IMR-90 (cell line): ENCODE results near the gene PRSS33. TPM values are rescaled to one million over a fixed set of nuclear protein-coding genes. Genes with fewer than 3 reads are reported as not detected.

Experiments
- ATAC-seq: fragments of 200-7000 bp; cut with Tn5 transposase; 2 replicates; pipeline ENCODE4 v1.9.1; 2020; ENCODE audit warnings: low read depth, mild to moderate bottlenecking, moderate library complexity
- BruUV-seq: library from RNA; stranded (reverse); fragments of 400-500 nt; replicated peaks from 2 replicates; lab custom pipeline; 2021; lab: Mats Ljungman, UMichigan
- CTCF ChIA-PET: fragments of 300-600 bp; formaldehyde crosslinking; extraction: SDS; loops from one replicate; lab custom pipeline; 2021; ENCODE audit warnings: antibody characterized with exemption; lab: Yijun Ruan, JAX
- POLR2A ChIA-PET: fragments of 300-600 bp; sonication (Branson Sonifier 250); formaldehyde crosslinking; loops from one replicate; lab custom pipeline; 2022; ENCODE audit warnings: antibody characterized with exemption; ENCODE audit not compliant: unreplicated experiment; lab: Charles Lee
- DNase-seq: peaks from one replicate; pipeline ENCODE4 v3.0.0; 2013
- H2AFZ ChIP-seq: replicated peaks from 2 replicates; pipeline ENCODE3; 2013; ENCODE audit warnings: low read length, mild to moderate bottlenecking; ENCODE audit not compliant: poor library complexity
- H2AK5ac ChIP-seq: 2 replicates; pipeline ENCODE4 v1.6.1; 2013; ENCODE audit warnings: low read depth, low read length, inconsistent platforms
- H2AK9ac ChIP-seq: replicated peaks from 2 replicates; pipeline ENCODE3; 2013; ENCODE audit warnings: mild to moderate bottlenecking, low read depth, low read length, moderate library complexity; ENCODE audit not compliant: poor library complexity
- H2BK120ac ChIP-seq: 2 replicates; pipeline ENCODE4 v1.6.1; 2013; ENCODE audit warnings: low read depth, low read length, inconsistent platforms
- H2BK15ac ChIP-seq: 3 replicates; pipeline ENCODE4 v1.6.1; 2013; ENCODE audit warnings: low read depth, low read length, inconsistent platforms
- H2BK20ac ChIP-seq: 2 replicates; pipeline ENCODE4 v1.6.1; 2013; ENCODE audit warnings: low read depth, mild to moderate bottlenecking, inconsistent platforms, low read length, moderate library complexity
- H2BK5ac ChIP-seq: 2 replicates; pipeline ENCODE4 v1.6.1; 2013; ENCODE audit warnings: mild to moderate bottlenecking, low read depth, low read length, inconsistent platforms; ENCODE audit not compliant: poor library complexity, severe bottlenecking
- H3K14ac ChIP-seq: replicated peaks from 2 replicates; pipeline ENCODE4 v1.6.1; 2013; ENCODE audit warnings: low read depth, low read length, inconsistent platforms
- H3K18ac ChIP-seq: 2 replicates; pipeline ENCODE4 v1.6.1; 2013; ENCODE audit warnings: low read depth, low read length, control low read depth
- H3K23ac ChIP-seq: 2 replicates; pipeline ENCODE4 v1.6.1; 2013; ENCODE audit warnings: low read depth, low read length, inconsistent platforms
- H3K27ac ChIP-seq: 2 replicates; pipeline ENCODE4 v1.5.1; 2013; ENCODE audit warnings: mild to moderate bottlenecking, control low read depth, low read length; ENCODE audit not compliant: insufficient read depth
- H3K27me3 ChIP-seq: 2 replicates; pipeline ENCODE4 v1.6.1; 2013; ENCODE audit warnings: low read length; ENCODE audit not compliant: control insufficient read depth, insufficient read depth
- H3K36me3 ChIP-seq: 2 replicates; pipeline ENCODE4 v1.6.1; 2013; ENCODE audit warnings: low read length, mixed read lengths; ENCODE audit not compliant: control insufficient read depth, insufficient read depth
- H3K4ac ChIP-seq: 2 replicates; pipeline ENCODE4 v1.6.1; 2013; ENCODE audit warnings: low read depth, low read length, inconsistent platforms
- H3K4me1 ChIP-seq: 2 replicates; pipeline ENCODE4 v1.6.1; 2013; ENCODE audit warnings: low read length, mixed read lengths; ENCODE audit not compliant: control insufficient read depth, insufficient read depth
- H3K4me2 ChIP-seq: 2 replicates; pipeline ENCODE4 v1.6.1; 2013; ENCODE audit warnings: low read depth, mild to moderate bottlenecking, control low read depth, low read length, moderate library complexity
- H3K4me3 ChIP-seq: 2 replicates; pipeline ENCODE4 v1.5.1; 2013; ENCODE audit warnings: low read depth, mild to moderate bottlenecking, control low read depth, low read length, moderate library complexity; ENCODE audit not compliant: insufficient read depth
- H3K56ac ChIP-seq: 2 replicates; pipeline ENCODE4 v1.6.1; 2013; ENCODE audit warnings: low read length, inconsistent platforms; ENCODE audit not compliant: insufficient read depth; ENCODE audit errors: extremely low read depth
- H3K79me1 ChIP-seq, 2 experiments: 2 replicates each; pipeline ENCODE4 v1.6.1; 2013; ENCODE audit warnings: low read length in 2 of 2, inconsistent platforms in 1 of 2, low read depth in 1 of 2
- H3K9ac ChIP-seq: 2 replicates; pipeline ENCODE4 v1.6.1; 2013; ENCODE audit warnings: low read depth, low read length, control low read depth
- H3K9me1 ChIP-seq: 2 replicates; pipeline ENCODE4 v1.6.1; 2013; ENCODE audit warnings: low read length, inconsistent platforms; ENCODE audit not compliant: insufficient read depth
- H3K9me3 ChIP-seq: 2 replicates; pipeline ENCODE4 v1.6.1; 2013; ENCODE audit warnings: low read length; ENCODE audit not compliant: control insufficient read depth, insufficient read depth
- H4K20me1 ChIP-seq: 2 replicates; pipeline ENCODE4 v1.6.1; 2013; ENCODE audit warnings: low read length, inconsistent platforms; ENCODE audit not compliant: insufficient read depth
- H4K5ac ChIP-seq: 2 replicates; pipeline ENCODE4 v1.6.1; 2013; ENCODE audit warnings: mild to moderate bottlenecking, low read depth, low read length, control low read depth
- H4K8ac ChIP-seq, 2 experiments: 2 replicates each; pipeline ENCODE4 v1.6.1; 2013; ENCODE audit warnings: low read depth in 2 of 2, low read length in 2 of 2, control low read depth in 1 of 2, inconsistent platforms in 1 of 2
- H4K91ac ChIP-seq: 2 replicates; pipeline ENCODE4 v1.6.1; 2013; ENCODE audit warnings: low read depth, low read length, inconsistent platforms; ENCODE audit not compliant: insufficient read depth
- CEBPB ChIP-seq: IDR thresholded peaks from 2 replicates; pipeline ENCODE4 v1.6.1; 2012; ENCODE audit warnings: low read depth, low read length, improper control_type of control experiment
- CHD1 ChIP-seq: IDR thresholded peaks from 2 replicates; pipeline ENCODE4 v1.6.1; 2012; ENCODE audit warnings: low read depth, low read length, improper control_type of control experiment
- ELK1 ChIP-seq: fragments of 150-350 bp; IDR thresholded peaks from 2 replicates; pipeline ENCODE4 v1.6.1; 2016; ENCODE audit warnings: low read depth, mild to moderate bottlenecking, low read length, moderate library complexity, borderline replicate concordance
- FOS ChIP-seq: fragments of 150-350 bp; IDR thresholded peaks from 2 replicates; pipeline ENCODE4 v1.6.1; 2016; ENCODE audit warnings: low read depth, low read length
- MAFK ChIP-seq: IDR thresholded peaks from 2 replicates; pipeline ENCODE4 v1.6.1; 2012; ENCODE audit warnings: low read depth, low read length, improper control_type of control experiment
- MAZ ChIP-seq: IDR thresholded peaks from 2 replicates; pipeline ENCODE4 v1.6.1; 2012; ENCODE audit warnings: low read depth, mild to moderate bottlenecking, low read length, improper control_type of control experiment, moderate library complexity, borderline replicate concordance
- POLR2A ChIP-seq: IDR thresholded peaks from 2 replicates; pipeline ENCODE4 v1.6.1; 2012; ENCODE audit warnings: mild to moderate bottlenecking, low read depth, low read length
- RAD21 ChIP-seq: IDR thresholded peaks from 2 replicates; pipeline ENCODE4 v1.6.1; 2012; ENCODE audit warnings: low read length, improper control_type of control experiment
- RFX5 ChIP-seq: IDR thresholded peaks from 2 replicates; pipeline ENCODE4 v1.8.0; 2012; ENCODE audit warnings: low read depth, mild to moderate bottlenecking, low read length, moderate library complexity
- USF2 ChIP-seq: fragments of 150-350 bp; IDR thresholded peaks from 2 replicates; pipeline ENCODE4 v1.6.1; 2017; ENCODE audit warnings: mild to moderate bottlenecking, antibody characterized with exemption, low read length, low read depth
- WGBS, 2 experiments: methylation state at CpG; one replicate each; pipeline versions ENCODE4 v1.1.5 to v1.1.7; 2013; ENCODE audit warnings: missing lambda C conversion rate in 2 of 2; ENCODE audit not compliant: insufficient read length in 1 of 2; ENCODE audit errors: extremely low coverage in 2 of 2; 5-methylcytosine and 5-hydroxymethylcytosine counted together
- dilution Hi-C: fragments of 300-500 bp; cut with HindIII; formaldehyde crosslinking; loops from one replicate; pipeline ENCODE4 v1.14.3; 2018; ENCODE audit warnings: low sequenced_read_pairs; ENCODE audit not compliant: unreplicated experiment
- in situ Hi-C: fragments of 300-500 bp; cut with MboI; formaldehyde crosslinking; loops from 3 replicates; pipeline ENCODE4 v1.14.3; 2019; ENCODE audit warnings: low sequenced_read_pairs, inconsistent platforms, mixed read lengths
- intact Hi-C: fragments of 100-400 bp; cut with micrococcal nuclease; formaldehyde crosslinking; loops from 2 replicates; pipeline ENCODE4 v1.10.0; 2022
- polyA plus RNA-seq, 3 experiments: library from polyadenylated mRNA; depleted of rRNA; stranded (reverse); fragments of >200 nt; gene quantifications; 2 replicates each; pipeline ENCODE4 v1.2.3, GENCODE V29; 2012; ENCODE audit warnings: low replicate concordance in 1 of 3
- total RNA-seq: library from RNA; depleted of rRNA; stranded (reverse); fragments of >200 nt; gene quantifications from 2 replicates; pipeline ENCODE4 v1.2.3, GENCODE V29; 2012

The PRSS33 gene
- total and polyA plus RNA-seq, 2 of the 4 experiments (the other 2 are of a cell fraction), result not detected

GRCh38 chr16:2743007-2743810 is 44.2 kb downstream of the PRSS33 start:
- Histone ChIP-seq H3K9ac (no peak overlapping the region), H3K56ac (no peak overlapping the region), H3K27ac (no peak overlapping the region), H3K4ac (no peak overlapping the region), H2AK9ac (no peak overlapping the region), H2BK5ac (no peak overlapping the region), H2BK15ac (no peak overlapping the region), H3K4me1 (no peaks in the 10 kb centered on the region), H3K9me3 (no peaks in the 10 kb centered on the region), H4K20me1 (no peaks in the 10 kb centered on the region), H3K36me3 (no peaks in the 10 kb centered on the region), H3K9me1 (no peaks in the 10 kb centered on the region), H2BK20ac (no peak overlapping the region), H4K8ac (no peak overlapping the region), H3K23ac (no peak overlapping the region), H3K79me1 (no peaks in the 10 kb centered on the region), H3K27me3 (no peaks in the 10 kb centered on the region; the same call in 1 of the 2 replicates), H3K14ac (no peak overlapping the region), H3K4me3 (no peak overlapping the region), H3K18ac (no peak overlapping the region), H3K4me2 (no peak overlapping the region), H4K5ac (no peak overlapping the region), H2BK120ac (no peak overlapping the region), H4K91ac (no peak overlapping the region), H2AFZ (no peak overlapping the region), H2AK5ac (no peak overlapping the region)
- dilution Hi-C loops, result no loop called here
- TF ChIP-seq CEBPB, result no peak
- TF ChIP-seq FOS, result no peak
- no peak for TF ChIP-seq ELK1
- TF ChIP-seq MAFK, result no peak
- TF ChIP-seq USF2, result no peak
- TF ChIP-seq POLR2A, result no peak
- no peak for TF ChIP-seq RFX5
- no peak for TF ChIP-seq MAZ
- TF ChIP-seq CHD1, result no peak
- TF ChIP-seq RAD21, result no peak
- intact Hi-C loops, result no loop called here
- BruUV-seq, result no TSS peak
- WGBS, 2 experiments, result 61% methylated on average over 3 of the region's 19 CpGs; no CpG with 5 or more reads in 1 of the 2 experiments
- in situ Hi-C loops, result no loop called here
- no peak for ATAC-seq
- ChIA-PET POLR2A (no interaction called here), CTCF (no interaction called here)
- no peak for DNase-seq
